HG03097 (cell line): ENCODE data around the gene ACP3.
"Not testable (repeated sequence)": the region's sequence is repeated elsewhere in the genome, so short reads cannot be mapped to it uniquely, and the experiment has no call there.

Experiments
- ATAC-seq: cut with Tn5 transposase; IDR thresholded peaks from one replicate; pipeline ENCODE4 v1.9.1; 2021; ENCODE audit not compliant: unreplicated experiment, low FRiP score

The ACP3 gene, protein sequence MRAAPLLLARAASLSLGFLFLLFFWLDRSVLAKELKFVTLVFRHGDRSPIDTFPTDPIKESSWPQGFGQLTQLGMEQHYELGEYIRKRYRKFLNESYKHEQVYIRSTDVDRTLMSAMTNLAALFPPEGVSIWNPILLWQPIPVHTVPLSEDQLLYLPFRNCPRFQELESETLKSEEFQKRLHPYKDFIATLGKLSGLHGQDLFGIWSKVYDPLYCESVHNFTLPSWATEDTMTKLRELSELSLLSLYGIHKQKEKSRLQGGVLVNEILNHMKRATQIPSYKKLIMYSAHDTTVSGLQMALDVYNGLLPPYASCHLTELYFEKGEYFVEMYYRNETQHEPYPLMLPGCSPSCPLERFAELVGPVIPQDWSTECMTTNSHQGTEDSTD

DNA sequence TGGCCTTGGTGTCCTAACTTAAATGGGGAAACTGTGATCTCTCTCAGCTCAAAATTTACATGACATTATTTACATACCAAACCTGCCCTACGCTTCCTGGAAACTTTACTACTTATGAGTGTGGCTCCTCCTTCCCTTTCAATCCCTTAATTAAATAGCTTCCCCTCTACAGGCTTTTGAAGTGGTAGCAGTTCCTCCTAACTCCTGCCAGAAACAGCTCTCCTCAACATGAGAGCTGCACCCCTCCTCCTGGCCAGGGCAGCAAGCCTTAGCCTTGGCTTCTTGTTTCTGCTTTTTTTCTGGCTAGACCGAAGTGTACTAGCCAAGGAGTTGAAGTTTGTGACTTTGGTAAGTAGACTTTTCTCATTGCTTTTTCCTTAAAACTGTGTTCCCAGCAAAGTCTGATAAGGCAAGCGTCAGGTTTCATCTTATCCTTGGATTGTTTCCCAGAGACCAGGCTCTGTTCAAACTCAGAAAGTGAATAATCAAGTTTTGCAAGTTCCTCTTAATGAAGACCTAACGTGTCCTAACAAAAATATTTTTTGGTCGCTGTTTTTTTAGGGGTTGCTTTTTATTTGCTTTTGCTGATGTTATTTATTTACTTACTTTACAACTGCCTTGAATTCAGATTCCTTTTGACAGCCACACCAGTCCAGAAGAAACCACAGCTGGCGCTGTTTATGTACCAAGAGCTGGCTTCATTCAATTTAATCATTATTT, at the start of gene ACP3:
ACP3 (plus strand) TSS at position 179 of the 720 bp plus-strand sequence; CDS start at position 229, 50 bp downstream.
- no peak for ATAC-seq

DNA sequence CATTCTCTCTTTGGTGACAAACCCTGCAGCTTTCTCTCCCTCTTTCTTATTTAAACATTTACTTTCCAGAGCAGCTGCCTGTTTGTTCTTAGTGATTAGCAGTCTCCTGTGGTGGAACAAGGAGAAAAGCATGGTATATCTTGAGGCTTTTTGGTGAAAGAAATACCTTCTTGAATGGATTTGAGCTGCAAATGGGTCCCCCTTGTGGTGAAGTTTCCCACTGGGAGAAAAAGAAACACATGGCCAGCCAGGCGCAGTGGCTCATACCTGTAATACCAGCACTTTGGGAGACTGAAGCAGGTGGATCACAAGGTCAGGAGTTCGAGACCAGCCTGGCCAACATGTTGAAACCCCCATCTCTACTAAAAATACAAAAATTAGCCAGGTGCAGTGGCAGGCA, 48.3 kb upstream of the ACP3 start:
- ATAC-seq: no peak

DNA sequence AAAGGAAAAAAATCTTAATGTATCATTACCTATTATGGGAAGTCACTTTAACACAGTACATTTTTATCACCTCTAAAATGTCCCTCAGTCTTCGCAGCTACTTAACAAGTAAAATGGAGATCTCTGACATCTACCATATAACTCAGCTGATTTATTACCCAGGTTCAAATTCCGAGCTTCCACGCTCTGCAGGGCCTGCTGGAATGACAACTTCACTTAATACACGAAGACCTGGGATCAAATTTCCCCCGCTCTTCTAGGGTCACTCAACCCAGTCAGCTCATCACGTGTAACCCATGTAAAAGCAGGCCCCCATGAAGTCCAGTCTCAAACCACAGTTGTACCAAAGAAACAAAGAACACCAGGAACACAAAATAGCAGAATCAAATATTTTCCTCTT, 44.2 kb upstream of the ACP3 start:
- no peak for ATAC-seq

DNA sequence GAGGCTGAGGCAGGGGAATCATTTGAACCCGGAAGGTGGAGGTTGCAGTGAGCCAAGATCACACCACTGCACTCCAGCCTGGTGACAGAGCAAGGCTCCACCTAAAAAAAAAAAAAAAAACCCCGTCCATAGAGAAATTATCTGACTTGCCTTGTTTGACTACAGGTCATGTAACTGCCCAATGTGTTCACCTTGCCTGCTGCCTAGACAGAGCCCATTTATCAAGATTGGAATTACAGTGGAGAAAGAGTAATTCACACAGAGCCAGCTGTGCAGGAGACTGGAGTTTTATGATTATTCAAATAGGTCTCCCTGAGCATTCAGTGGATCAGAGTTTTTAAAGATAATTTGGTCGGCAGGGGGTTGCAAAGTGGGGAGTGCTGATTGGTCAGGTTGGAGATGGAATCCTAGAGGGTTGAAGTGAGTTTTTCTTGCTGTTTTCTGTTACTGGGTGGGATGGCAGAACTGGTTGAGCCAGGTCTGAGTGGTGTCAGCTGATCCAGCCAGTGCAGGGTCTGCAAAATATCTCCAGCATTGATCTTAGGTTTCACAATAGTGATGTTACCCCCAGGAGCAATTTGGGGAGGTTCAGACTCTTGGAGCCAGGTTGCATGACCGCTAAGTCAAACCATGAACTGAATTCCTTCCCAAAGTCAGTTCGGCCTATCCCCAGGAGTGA, 40.8 kb upstream of the ACP3 start:
- ATAC-seq: no peak

DNA sequence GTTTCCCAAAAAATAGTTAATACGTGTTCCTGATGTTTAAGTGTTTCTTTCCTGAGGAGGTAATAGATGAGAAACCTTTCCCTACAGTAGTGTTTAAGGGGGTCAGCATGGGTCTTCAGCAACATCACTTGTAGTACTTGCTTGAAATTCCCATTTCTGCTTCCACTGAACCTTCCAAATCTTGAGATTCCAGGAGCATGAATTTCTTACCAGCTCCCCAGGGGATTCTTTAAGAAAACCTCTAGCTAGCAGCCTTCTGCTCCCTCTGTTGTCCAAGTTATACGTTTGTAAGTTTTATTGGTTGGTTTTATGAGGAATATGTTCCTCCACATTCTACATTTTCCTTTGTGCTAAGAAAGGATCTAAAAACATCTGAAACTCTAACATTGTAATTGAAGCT, 38.2 kb upstream of the ACP3 start:
- no peak for ATAC-seq

DNA sequence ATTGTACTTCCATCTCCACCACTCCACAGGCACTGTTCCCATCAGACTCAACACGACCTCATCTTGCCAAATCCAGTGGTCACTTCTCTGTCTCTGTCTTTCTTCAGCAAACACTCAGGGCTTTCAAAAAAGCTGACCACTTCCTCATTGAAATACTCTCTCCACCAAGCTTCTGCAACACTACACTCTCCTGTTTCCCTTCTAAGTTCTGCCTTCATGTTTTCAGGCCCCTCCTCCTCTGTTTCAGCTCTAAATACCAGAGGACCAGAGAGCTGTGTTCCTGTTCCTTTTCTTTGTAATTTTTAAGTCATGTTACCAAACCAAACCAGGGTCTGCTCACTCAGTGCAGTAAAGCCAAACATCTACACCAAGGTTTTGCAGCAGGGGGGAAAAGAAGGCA, 33.8 kb upstream of the ACP3 start:
- ATAC-seq: no peak

DNA sequence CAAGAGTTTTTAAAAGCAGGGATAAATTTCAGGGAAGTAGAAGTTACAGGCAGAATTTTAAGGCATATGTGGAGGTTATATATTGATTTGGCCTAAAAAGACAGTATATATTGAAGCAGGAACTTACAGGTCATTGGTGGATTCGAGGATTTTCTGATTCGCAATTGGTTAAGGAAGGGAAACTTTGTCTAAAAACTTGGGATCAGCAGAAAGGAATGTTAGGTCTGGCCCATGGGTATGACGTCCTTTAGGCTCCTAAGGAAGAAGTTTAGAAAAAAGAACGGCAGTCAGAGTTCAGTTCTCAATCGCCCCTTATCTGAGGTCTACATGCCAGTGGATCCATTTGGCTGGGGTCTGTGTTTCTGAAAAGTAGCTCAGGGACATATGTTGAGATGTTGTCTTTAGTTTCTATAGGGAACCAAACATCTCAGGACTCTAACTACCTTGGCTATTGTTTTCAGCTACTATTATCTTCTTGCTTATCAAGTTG, 33.2 kb upstream of the ACP3 start:
- ATAC-seq: no peak

DNA sequence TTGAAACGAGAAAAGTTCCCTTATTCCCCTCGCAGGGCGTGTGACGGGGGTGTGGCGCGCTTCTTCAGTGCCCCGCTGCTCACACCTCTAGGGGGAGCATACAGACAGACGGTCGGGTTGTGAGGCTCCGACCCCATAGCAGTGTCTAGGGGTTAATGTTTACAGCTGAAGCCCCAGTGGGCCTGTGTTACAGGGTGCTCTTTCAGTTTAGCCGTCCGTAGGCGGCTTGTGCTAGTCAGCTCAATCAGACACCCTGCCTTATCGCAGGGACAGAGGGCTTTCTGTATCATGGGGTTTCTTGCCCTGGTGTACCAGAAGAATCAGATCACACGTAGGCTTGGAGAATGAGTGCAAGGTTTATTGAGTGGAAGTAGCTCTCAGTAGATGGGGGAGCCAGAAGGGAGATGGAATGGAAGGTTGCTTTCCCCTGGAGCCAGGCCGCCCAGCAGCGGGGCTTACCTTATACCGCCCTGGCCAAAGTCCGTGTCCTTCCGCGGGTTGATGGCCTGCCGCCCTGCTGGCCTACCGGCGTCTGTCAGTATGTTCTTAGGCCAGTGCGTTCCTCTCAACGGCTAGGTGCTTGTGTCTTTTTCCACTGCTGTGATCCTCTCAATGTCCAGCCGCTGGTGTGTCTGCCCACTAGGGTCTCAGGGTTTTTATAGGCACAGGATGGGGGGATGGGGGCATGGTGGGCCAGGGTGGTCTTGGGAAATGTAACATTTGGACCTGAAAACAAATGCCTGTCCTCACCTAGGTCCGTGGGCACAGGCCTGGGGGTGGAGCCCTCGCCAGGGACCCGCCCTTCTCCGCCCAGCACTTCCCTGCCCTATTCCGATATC, 32.2 kb upstream of the ACP3 start:
- no peak for ATAC-seq

DNA sequence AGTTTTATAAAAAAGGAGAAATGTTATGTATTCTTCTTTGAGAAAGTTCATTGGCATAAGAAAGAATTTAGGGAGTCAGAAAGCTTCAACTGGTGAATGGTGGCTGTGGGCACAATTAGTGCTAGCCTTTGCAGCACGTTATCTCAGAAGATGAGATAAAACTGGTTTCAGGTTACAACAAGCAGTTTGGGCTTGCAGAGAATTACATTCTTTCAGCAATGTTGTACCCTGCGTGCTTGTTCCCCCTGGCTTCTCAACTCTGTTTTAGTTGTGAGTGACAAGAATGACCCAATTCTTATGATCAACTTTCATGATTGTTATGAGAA, 31.6 kb upstream of the ACP3 start:
- no peak for ATAC-seq

DNA sequence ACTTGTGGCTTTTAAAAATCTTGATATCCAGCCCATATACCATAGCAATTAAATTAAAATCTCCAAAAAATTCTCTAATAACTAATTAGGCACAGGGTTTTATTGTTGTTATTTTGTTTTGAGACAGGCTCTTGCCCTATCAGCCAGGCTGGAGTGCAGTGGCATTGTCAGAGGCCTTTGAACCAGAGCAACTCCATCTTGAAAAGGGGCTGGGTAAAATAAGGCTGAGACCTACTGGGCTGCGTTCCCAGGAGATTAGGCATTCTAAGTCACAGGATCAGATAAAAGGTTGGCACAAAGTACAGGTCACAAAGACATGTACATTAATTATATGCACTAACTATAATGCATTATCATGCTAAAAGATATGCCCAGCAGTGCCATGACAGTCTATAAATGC, 31.2 kb upstream of the ACP3 start:
- ATAC-seq: no peak

DNA sequence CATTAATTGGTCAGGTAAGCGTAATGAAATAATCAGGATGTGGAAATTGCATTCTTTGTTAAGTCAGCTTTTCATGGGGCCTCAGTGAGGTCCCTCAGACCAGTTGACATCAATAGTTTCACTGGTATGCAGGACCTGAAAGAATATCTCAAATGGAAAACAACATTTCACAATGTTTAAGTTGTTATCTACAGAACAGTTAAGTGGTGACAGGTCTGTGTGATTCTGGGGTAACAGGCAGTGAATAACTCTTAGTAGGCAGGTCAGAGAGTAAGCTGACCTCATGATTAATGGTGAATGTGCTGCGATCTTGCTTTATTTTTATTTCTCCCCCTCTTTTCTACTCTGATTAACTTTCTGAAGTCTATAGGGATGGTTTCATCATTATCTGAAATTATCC, 28.9 kb upstream of the ACP3 start:
- no peak for ATAC-seq

DNA sequence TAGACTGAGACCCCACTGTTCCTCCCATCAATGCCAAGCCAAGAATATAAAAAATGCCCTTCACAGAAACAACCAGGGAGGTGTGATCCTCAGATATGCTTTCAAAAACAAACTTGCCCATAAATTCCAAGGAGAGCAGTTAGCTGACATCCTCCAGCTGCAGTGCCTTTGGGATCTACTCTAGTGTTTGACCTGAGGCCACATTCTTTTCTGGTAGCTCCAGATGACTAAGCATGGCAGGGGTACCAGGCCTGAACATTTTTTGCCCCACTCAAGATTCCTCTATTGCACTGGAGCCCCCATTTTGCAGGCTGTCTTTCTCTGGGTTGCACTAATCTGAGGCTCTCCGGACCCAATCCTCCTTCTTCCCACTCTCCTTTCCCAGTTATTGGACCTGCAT, 27.9 kb upstream of the ACP3 start:
- no peak for ATAC-seq

DNA sequence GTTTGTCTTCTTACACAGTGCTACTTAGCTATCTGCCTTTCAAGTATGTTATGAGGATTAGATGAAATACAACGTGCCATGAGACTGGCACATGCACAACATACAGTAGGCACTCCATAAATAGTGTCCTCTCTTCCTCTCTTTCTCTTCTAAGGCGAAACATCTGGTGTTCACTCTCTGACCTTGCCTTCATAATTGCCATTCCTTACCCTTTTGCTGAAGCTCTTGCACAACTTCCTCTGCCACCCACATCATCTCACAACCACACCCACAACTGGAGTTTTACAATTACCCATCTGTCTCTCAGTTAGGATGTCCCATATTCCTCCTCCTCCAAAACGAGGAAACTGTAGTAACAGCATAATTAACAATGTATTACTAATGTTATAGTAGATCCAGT, 26.4 kb upstream of the ACP3 start:
- no peak for ATAC-seq

DNA sequence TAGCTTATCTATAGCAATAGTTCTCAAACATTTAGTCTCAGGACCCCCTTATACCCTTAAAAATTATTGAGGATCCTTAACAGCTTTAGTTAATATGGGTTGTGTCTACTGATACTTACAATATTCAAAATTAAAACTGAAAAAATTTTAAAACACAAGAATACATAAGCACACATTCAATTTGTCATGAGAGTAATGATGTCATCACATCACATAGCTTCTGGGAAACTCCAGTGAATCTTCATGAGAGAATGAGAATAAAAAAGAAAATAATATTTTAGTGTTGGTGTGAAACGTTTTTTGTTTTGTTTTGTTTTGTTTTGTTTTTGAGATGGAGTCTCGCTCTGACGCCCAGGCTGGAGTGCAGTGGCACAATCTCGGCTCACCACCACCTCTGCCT, 25.2 kb upstream of the ACP3 start:
- ATAC-seq: no peak

DNA sequence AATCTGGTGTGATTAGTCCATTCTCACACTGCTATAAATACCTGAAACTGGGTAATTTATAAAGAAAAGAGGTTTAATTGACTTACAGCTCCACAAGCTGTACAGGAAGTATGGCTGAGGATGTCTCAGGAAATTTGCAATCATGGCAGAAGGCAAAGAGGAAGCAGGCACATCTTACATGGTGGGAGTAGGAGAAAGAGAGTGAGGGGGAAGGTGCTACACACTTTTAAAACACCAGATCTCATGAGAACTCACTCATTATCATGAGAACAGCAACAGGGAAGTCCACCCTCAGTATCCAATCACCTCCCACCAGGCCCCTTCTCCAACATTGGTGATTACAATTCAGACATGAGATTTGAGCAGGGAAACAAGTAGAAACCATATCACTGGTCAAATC, 24.0 kb upstream of the ACP3 start:
- ATAC-seq: no peak

DNA sequence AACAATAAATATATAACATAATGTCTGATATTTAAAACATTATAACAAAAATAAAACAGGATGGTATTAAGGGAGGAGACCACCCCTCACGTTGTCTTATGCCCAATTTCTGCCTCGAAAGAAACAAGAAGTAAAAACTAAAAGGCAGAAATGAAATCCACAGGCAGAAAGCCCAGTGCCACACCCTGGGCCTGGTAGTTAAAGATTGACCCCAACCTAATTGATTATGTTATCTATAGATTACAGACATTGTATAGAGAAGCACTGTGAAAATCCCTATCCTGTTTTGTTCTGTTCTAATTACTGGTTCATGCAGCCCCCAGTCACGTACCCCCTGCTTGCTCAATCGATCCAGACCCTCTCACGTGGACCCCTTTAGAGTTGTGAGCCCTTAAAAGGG, 22.3 kb upstream of the ACP3 start:
- no peak for ATAC-seq

DNA sequence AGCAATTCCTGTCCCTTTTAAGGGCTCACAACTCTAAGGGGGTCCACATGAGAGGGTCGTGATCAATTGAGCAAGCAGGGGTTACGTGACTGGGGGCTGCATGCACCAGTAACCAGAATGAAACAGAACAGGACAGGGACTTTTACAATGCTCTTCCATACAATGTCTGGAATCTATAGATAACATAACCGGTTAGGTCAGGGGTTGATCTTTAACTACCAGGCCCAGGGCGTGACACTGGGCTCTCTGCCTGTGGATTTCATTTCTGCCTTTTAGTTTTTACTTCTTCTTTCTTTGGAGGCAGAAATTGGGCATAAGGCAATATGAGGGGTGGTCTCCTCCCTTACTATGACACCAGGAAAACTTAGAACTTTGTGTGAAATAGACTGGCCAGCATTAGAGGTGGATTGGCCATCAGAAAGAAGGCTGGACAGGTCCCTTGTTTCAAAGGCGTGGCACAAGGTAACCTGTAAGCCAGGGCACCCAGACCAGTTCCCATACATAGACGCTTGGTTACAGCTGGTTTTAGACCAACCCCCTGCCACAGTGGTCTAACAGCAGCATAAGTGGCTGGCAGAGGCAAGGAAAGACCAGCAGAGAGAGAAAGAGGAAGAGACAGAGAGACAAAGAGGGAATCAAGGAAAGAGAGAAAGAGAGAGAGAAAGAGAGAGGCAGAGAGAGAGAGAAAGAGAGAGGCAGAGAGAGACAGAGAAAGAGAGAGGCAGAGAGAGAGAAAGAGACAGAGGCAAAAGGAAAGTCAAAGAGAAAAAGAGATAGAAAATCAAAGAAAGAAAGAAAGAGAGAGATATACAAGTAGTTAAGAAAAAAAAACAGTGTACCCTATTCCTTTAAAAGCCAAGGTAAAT, 13.6 kb upstream of the ACP3 start:
- ATAC-seq: not testable (repeated sequence)

DNA sequence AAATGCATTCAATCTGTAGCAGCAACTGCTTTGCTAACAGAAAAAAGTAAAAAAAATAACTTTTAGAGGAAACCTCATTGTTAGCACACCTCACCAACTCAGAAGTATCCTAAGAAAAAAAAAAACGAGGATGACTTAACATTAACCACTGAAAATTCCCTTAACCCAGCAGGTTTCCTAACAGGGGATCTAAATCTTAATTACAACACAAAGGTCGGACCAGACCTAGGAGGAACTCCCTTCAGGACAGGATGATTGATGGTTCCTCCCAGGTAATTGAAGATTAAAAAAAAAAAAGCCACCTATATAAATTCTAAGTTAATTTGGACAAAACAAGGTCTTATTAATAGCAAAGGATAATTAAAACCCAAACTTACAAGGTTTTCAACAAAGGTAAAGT, 12.9 kb upstream of the ACP3 start:
- not testable (repeated sequence) for ATAC-seq

DNA sequence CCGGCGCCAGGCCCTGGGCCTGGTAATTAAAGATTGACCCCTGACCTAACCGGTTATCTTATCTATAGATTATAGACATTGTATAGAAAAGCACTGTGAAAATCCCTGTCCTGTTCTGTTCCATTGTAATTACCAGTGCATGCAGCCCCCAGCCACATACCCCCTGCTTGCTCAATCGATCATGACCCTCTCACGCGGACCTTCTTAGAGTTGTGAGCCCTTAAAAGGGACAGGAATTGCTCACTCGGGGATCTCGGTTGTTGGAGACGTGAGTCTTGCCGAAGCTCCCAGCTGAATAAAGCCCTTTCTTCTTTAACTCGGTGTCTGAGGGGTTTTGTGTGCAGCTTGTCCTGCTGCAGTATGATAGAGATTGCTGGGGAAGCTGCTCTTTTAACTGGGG, 7.2 kb upstream of the ACP3 start:
- not testable (repeated sequence) for ATAC-seq

DNA sequence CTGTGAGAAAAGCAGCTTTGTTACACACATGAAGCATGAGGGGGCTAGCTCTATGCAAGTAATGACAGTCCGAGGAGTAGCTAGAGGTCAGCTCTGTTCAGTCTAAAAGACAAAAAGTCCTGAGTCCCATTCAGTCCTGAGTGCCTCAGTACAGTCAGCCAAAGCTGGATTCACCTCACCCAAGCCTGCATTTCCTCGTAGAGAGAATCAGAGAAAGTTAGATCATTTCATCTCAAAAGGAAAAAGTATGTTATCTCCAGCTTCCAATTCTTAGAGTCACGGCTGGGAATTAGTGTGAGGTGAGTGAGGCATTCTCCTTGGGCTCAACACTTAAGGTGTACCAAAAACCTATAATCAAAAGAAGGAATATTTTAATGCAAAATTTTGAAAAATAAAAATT, 5.9 kb upstream of the ACP3 start:
- ATAC-seq: no peak
